Fibroblast of lung (primary cell): Measurements from ENCODE around the gene PBX1. TPM values are rescaled to one million over a fixed set of nuclear protein-coding genes. Genes with fewer than 3 reads are reported as not detected.
A peak's percentile ranks its signal among the peaks of the same experiment; 100 is the strongest.

Experiments used
- DNase-seq, 2 donors: peaks; one replicate each; pipeline versions ENCODE4 v3.0.0 to v3.0.0-alpha.2; 2010; ENCODE audit warnings: low read depth in 2 of 2
- H2AFZ ChIP-seq: 2 replicates; pipeline ENCODE4 v1.5.1; 2012; ENCODE audit warnings: low read length, control low read depth, inconsistent platforms
- H3K27ac ChIP-seq: 2 replicates; pipeline ENCODE4 v1.5.1; 2011; ENCODE audit warnings: low read length, control low read depth; ENCODE audit not compliant: insufficient read depth
- H3K27me3 ChIP-seq: 2 replicates; pipeline ENCODE4 v1.5.1; 2011; ENCODE audit warnings: mild to moderate bottlenecking, low read length; ENCODE audit not compliant: control insufficient read depth, insufficient read depth
- H3K36me3 ChIP-seq: 2 replicates; pipeline ENCODE4 v1.5.1; 2011; ENCODE audit warnings: low read length; ENCODE audit not compliant: control insufficient read depth, insufficient read depth
- H3K4me1 ChIP-seq: 2 replicates; pipeline ENCODE4 v1.5.1; 2011; ENCODE audit warnings: low read length; ENCODE audit not compliant: control insufficient read depth, insufficient read depth; ENCODE audit errors: extremely low read depth
- H3K4me2 ChIP-seq: 2 replicates; pipeline ENCODE4 v1.5.1; 2011; ENCODE audit warnings: low read length, control low read depth; ENCODE audit not compliant: insufficient read depth; ENCODE audit errors: extremely low read depth
- H3K4me3 ChIP-seq, 4 experiments: fragments of 200-600 bp in 1 of 4; sonication (generic) in 1 of 4; replicated peaks in 1 of 4; 2 replicates each; pipeline ENCODE4 v1.5.1; 2011 to 2016; ENCODE audit warnings: low read length in 4 of 4, low read depth in 3 of 4, mild to moderate bottlenecking in 3 of 4, control low read depth in 2 of 4, inconsistent platforms in 1 of 4, mixed read lengths in 1 of 4; ENCODE audit not compliant: insufficient read depth in 1 of 4; ENCODE audit errors: control extremely low read depth in 1 of 4
- H3K79me2 ChIP-seq: 2 replicates; pipeline ENCODE4 v1.5.1; 2012; ENCODE audit warnings: mild to moderate bottlenecking, low read length, inconsistent platforms; ENCODE audit not compliant: control insufficient read depth, insufficient read depth
- H3K9ac ChIP-seq: 2 replicates; pipeline ENCODE4 v1.5.1; 2011; ENCODE audit warnings: mild to moderate bottlenecking, low read length, control low read depth; ENCODE audit not compliant: insufficient read depth
- H3K9me3 ChIP-seq: 2 replicates; pipeline ENCODE4 v1.5.1; 2012; ENCODE audit warnings: low read depth, low read length; ENCODE audit not compliant: control insufficient read depth, insufficient read depth
- H4K20me1 ChIP-seq: 2 replicates; pipeline ENCODE4 v1.5.1; 2011; ENCODE audit warnings: low read length; ENCODE audit not compliant: control insufficient read depth, insufficient read depth; ENCODE audit errors: extremely low read depth
- CTCF ChIP-seq, 2 donors: IDR thresholded peaks in 1 of 2; conservative IDR thresholded peaks in 1 of 2; 1 replicate in 1 of 2; 2 replicates in 1 of 2; pipeline ENCODE4 v1.5.1; 2011 to 2012; ENCODE audit warnings: low read length in 2 of 2, control low read depth in 1 of 2, inconsistent platforms in 1 of 2, low read depth in 1 of 2, mild to moderate bottlenecking in 1 of 2
- EZH2 ChIP-seq: IDR thresholded peaks from 2 replicates; pipeline ENCODE4 v1.5.1; 2012; ENCODE audit warnings: low read length, control low read depth, mild to moderate bottlenecking; ENCODE audit errors: missing control alignments
- polyA plus RNA-seq, 2 donors: library from polyadenylated mRNA; depleted of rRNA in 1 of 2; stranded (reverse) in 1 of 2; unstranded in 1 of 2; fragments of >200 nt; gene quantifications; 2 replicates each; pipeline ENCODE4 v1.2.1, GENCODE V29; 2011 to 2012; ENCODE audit warnings: missing spikeins in 1 of 2
- total RNA-seq: library from RNA; depleted of rRNA; stranded (reverse); fragments of >200 nt; gene quantifications from 2 replicates; pipeline ENCODE4 v1.2.1, GENCODE V29; 2014

PBX1 gene
- total and polyA plus RNA-seq, 2 donors (not counting 1 experiment from before 2014, with no cell fraction given), result 43.1 to 46.7 TPM

- H3K79me2 ChIP-seq, result no peaks in the 10 kb centered on the region
- H3K9me3 ChIP-seq, result no peaks in the 10 kb centered on the region
- H4K20me1 ChIP-seq, result no peaks in the 10 kb centered on the region
- H2AFZ ChIP-seq, result no peak overlapping the region
- no peak for TF ChIP-seq CTCF (conservative IDR thresholded peaks at IDR 0.05 in 1 of 2, IDR thresholded peaks at IDR 0.05 in 1 of 2; ENCODE audit: low read depth in 1 of 2, low read length in 2 of 2)
- TF ChIP-seq EZH2, result no peak
- peak in 1 of 2 donors; percentile 51 for DNase-seq
- H3K27ac ChIP-seq, result no peak overlapping the region
- H3K4me3 ChIP-seq, result no peak overlapping the region
- H3K9ac ChIP-seq, result no peak overlapping the region
- H3K36me3 ChIP-seq, result no peaks in the 10 kb centered on the region
- no peak overlapping the region for H3K4me2 ChIP-seq
- no peaks in the 10 kb centered on the region for H3K27me3 ChIP-seq
- H3K4me1 ChIP-seq, result peaks cover 6% of the 10 kb centered on the region
Measured at GRCh38 chr1:164622068-164622845, 63.3 kb downstream of the PBX1 start.

- H2AFZ ChIP-seq, result no peak overlapping the region
- no peak for TF ChIP-seq CTCF (conservative IDR thresholded peaks at IDR 0.05 in 1 of 2, IDR thresholded peaks at IDR 0.05 in 1 of 2; ENCODE audit: low read depth in 1 of 2, low read length in 2 of 2)
- no peaks in the 10 kb centered on the region for H3K36me3 ChIP-seq
- DNase-seq, result no peak
- H3K9me3 ChIP-seq, result no peaks in the 10 kb centered on the region
- no peak overlapping the region for H3K9ac ChIP-seq
- no peaks in the 10 kb centered on the region for H3K27me3 ChIP-seq
- H3K4me3 ChIP-seq, result no peak overlapping the region
- H3K4me1 ChIP-seq, result peaks cover 6% of the 10 kb centered on the region
- no peak overlapping the region for H3K4me2 ChIP-seq
- no peaks in the 10 kb centered on the region for H3K79me2 ChIP-seq
- H3K27ac ChIP-seq, result no peak overlapping the region
- no peaks in the 10 kb centered on the region for H4K20me1 ChIP-seq
Measured at GRCh38 chr1:164623805-164624204, 64.8 kb downstream of the PBX1 start.

- H3K4me3 ChIP-seq, result no peak overlapping the region
- H3K9me3 ChIP-seq, result no peaks in the 10 kb centered on the region
- no peak overlapping the region for H3K4me2 ChIP-seq
- no peaks in the 10 kb centered on the region for H3K79me2 ChIP-seq
- no peak overlapping the region for H2AFZ ChIP-seq
- no peak for DNase-seq
- TF ChIP-seq EZH2 (no peak), CTCF (conservative IDR thresholded peaks at IDR 0.05 in 1 of 2, IDR thresholded peaks at IDR 0.05 in 1 of 2; ENCODE audit: low read depth in 1 of 2, low read length in 2 of 2) (no peak)
- H3K9ac ChIP-seq, result no peak overlapping the region
- H4K20me1 ChIP-seq, result no peaks in the 10 kb centered on the region
- H3K27me3 ChIP-seq, result no peaks in the 10 kb centered on the region
- H3K4me1 ChIP-seq, result peaks cover 6% of the 10 kb centered on the region
- no peak overlapping the region for H3K27ac ChIP-seq
- H3K36me3 ChIP-seq, result no peaks in the 10 kb centered on the region
Measured at GRCh38 chr1:164624400-164624799, 65.4 kb downstream of the PBX1 start.
